ENCODE measurements around the gene TMEM59L.
A peak's percentile ranks its signal among the peaks of the same experiment; 100 is the strongest.

Gene TMEM59L

GRCh38 chr19:18656337-18657086 lies 43.8 kb downstream of the TMEM59L start:
- no CpG with 5 or more reads among the region's 19 CpGs for WGBS (ENCODE audit: extremely low coverage, insufficient coverage, insufficient read length)
- Histone ChIP-seq H2AK5ac (ENCODE audit: low read length) (no peak overlapping the region), H3K79me2 (ENCODE audit: control insufficient read depth, insufficient read depth, low read length, poor library complexity) (no peaks in the 10 kb centered on the region), H3K4me3 (ENCODE audit: low read depth, low read length) (no peak overlapping the region), H3K4ac (ENCODE audit: low read depth, low read length) (no peak overlapping the region), H3K4me1 (ENCODE audit: control insufficient read depth in 1 of 2, insufficient read depth in 2 of 2, low read length in 2 of 2) (peaks cover 7 to 8% of the 10 kb centered on the region in 2 experiments), H3K18ac (ENCODE audit: low read length) (no peak overlapping the region), H3K79me1 (ENCODE audit: low read length) (no peaks in the 10 kb centered on the region), H3K36me3 (ENCODE audit: control insufficient read depth in 1 of 2, insufficient read depth in 2 of 2, low read length in 2 of 2) (no peaks in the 10 kb centered on the region), H3K14ac (ENCODE audit: low read length) (no peak overlapping the region), H2BK5ac (ENCODE audit: low read depth, low read length, poor library complexity) (no peak overlapping the region), H4K91ac (ENCODE audit: low read depth, low read length) (no peak overlapping the region), H3K4me2 (ENCODE audit: low read length) (no peak overlapping the region), H2AFZ (ENCODE audit: insufficient read depth, low read length, poor library complexity) (no peak overlapping the region), H3K27ac (ENCODE audit: low read depth, low read length) (no peak overlapping the region), H3K9me3 (ENCODE audit: insufficient read depth, low read depth, low read length) (peaks cover 6% of the 10 kb centered on the region), H3K9ac (ENCODE audit: low read length) (no peak overlapping the region), H4K12ac (ENCODE audit: low read depth, low read length) (no peak overlapping the region), H3K27me3 (ENCODE audit: insufficient read depth, low read length) (no peaks in the 10 kb centered on the region), H2BK120ac (ENCODE audit: insufficient read depth, low read length, poor library complexity) (no peak overlapping the region), H2BK12ac (ENCODE audit: low read length) (no peak overlapping the region), H4K8ac (ENCODE audit: low read depth, low read length) (no peak overlapping the region), H3K23ac (ENCODE audit: low read length) (no peak overlapping the region)
- no peak for DNase-seq

- Histone ChIP-seq H4K91ac (ENCODE audit: low read depth, low read length) (no peak overlapping the region), H4K12ac (ENCODE audit: low read depth, low read length) (no peak overlapping the region), H3K14ac (ENCODE audit: low read length) (no peak overlapping the region), H3K36me3 (ENCODE audit: control insufficient read depth in 1 of 2, insufficient read depth in 2 of 2, low read length in 2 of 2) (no peaks in the 10 kb centered on the region), H3K27me3 (ENCODE audit: insufficient read depth, low read length) (no peaks in the 10 kb centered on the region), H3K27ac (ENCODE audit: low read depth, low read length) (no peak overlapping the region), H3K18ac (ENCODE audit: low read length) (no peak overlapping the region), H2AK5ac (ENCODE audit: low read length) (no peak overlapping the region), H3K9me3 (ENCODE audit: insufficient read depth, low read depth, low read length) (peaks cover 3% of the 10 kb centered on the region), H2BK12ac (ENCODE audit: low read length) (no peak overlapping the region), H2BK120ac (ENCODE audit: insufficient read depth, low read length, poor library complexity) (no peak overlapping the region), H3K23ac (ENCODE audit: low read length) (no peak overlapping the region), H3K4me3 (ENCODE audit: low read depth, low read length) (no peak overlapping the region), H3K4me1 (ENCODE audit: control insufficient read depth in 1 of 2, insufficient read depth in 2 of 2, low read length in 2 of 2) (peaks cover 8 to 9% of the 10 kb centered on the region in 2 experiments), H2BK5ac (ENCODE audit: low read depth, low read length, poor library complexity) (no peak overlapping the region), H2AFZ (ENCODE audit: insufficient read depth, low read length, poor library complexity) (no peak overlapping the region), H4K8ac (ENCODE audit: low read depth, low read length) (no peak overlapping the region), H3K79me1 (ENCODE audit: low read length) (no peaks in the 10 kb centered on the region), H3K4me2 (ENCODE audit: low read length) (no peak overlapping the region), H3K79me2 (ENCODE audit: control insufficient read depth, insufficient read depth, low read length, poor library complexity) (no peaks in the 10 kb centered on the region), H3K4ac (ENCODE audit: low read depth, low read length) (no peak overlapping the region), H3K9ac (ENCODE audit: low read length) (no peak overlapping the region)
- peak in 1 of 2 donors; percentile 19 for DNase-seq
- WGBS (ENCODE audit: extremely low coverage, insufficient coverage, insufficient read length) = no CpG with 5 or more reads among the region's 20 CpGs
Observed at GRCh38 chr19:18657590-18658365, 45.1 kb downstream of the TMEM59L start.

- no peak overlapping the region for H3K4ac ChIP-seq (ENCODE audit: low read depth, low read length)
- H3K4me2 ChIP-seq (ENCODE audit: low read length) = no peak overlapping the region
- H3K27me3 ChIP-seq (ENCODE audit: insufficient read depth, low read length) = no peaks in the 10 kb centered on the region
- no peak overlapping the region for H3K23ac ChIP-seq (ENCODE audit: low read length)
- no peak overlapping the region for H3K9ac ChIP-seq (ENCODE audit: low read length)
- H3K4me1 ChIP-seq (ENCODE audit: control insufficient read depth in 1 of 2, insufficient read depth in 2 of 2, low read length in 2 of 2) = peaks cover 14 to 15% of the 10 kb centered on the region in 2 experiments
- no peaks in the 10 kb centered on the region for H3K79me1 ChIP-seq (ENCODE audit: low read length)
- no peaks in the 10 kb centered on the region for H3K36me3 ChIP-seq (ENCODE audit: control insufficient read depth in 1 of 2, insufficient read depth in 2 of 2, low read length in 2 of 2)
- H3K18ac ChIP-seq (ENCODE audit: low read length) = no peak overlapping the region
- H3K4me3 ChIP-seq (ENCODE audit: low read depth, low read length) = no peak overlapping the region
- no peak overlapping the region for H3K27ac ChIP-seq (ENCODE audit: low read depth, low read length)
- no peak overlapping the region for H2BK12ac ChIP-seq (ENCODE audit: low read length)
- no peak overlapping the region for H3K14ac ChIP-seq (ENCODE audit: low read length)
- H2BK120ac ChIP-seq (ENCODE audit: insufficient read depth, low read length, poor library complexity) = no peak overlapping the region
- H2BK5ac ChIP-seq (ENCODE audit: low read depth, low read length, poor library complexity) = no peak overlapping the region
- WGBS (ENCODE audit: extremely low coverage, insufficient coverage, insufficient read length) = no CpG with 5 or more reads among the region's 4 CpGs
- no peak overlapping the region for H4K91ac ChIP-seq (ENCODE audit: low read depth, low read length)
- peaks cover 3% of the 10 kb centered on the region for H3K9me3 ChIP-seq (ENCODE audit: insufficient read depth, low read depth, low read length)
- H4K12ac ChIP-seq (ENCODE audit: low read depth, low read length) = no peak overlapping the region
- no peak for DNase-seq
- no peaks in the 10 kb centered on the region for H3K79me2 ChIP-seq (ENCODE audit: control insufficient read depth, insufficient read depth, low read length, poor library complexity)
- H4K8ac ChIP-seq (ENCODE audit: low read depth, low read length) = no peak overlapping the region
- no peak overlapping the region for H2AK5ac ChIP-seq (ENCODE audit: low read length)
- H2AFZ ChIP-seq (ENCODE audit: insufficient read depth, low read length, poor library complexity) = no peak overlapping the region
Observed at GRCh38 chr19:18658366-18658855, 45.7 kb downstream of the TMEM59L start.

- no peak overlapping the region for H3K14ac ChIP-seq (ENCODE audit: low read length)
- no peak overlapping the region for H3K9ac ChIP-seq (ENCODE audit: low read length)
- H3K4me3 ChIP-seq (ENCODE audit: low read depth, low read length) = no peak overlapping the region
- H4K12ac ChIP-seq (ENCODE audit: low read depth, low read length) = no peak overlapping the region
- peaks cover 16 to 19% of the 10 kb centered on the region in 2 experiments for H3K4me1 ChIP-seq (ENCODE audit: control insufficient read depth in 1 of 2, insufficient read depth in 2 of 2, low read length in 2 of 2)
- no peak overlapping the region for H3K23ac ChIP-seq (ENCODE audit: low read length)
- H3K4ac ChIP-seq (ENCODE audit: low read depth, low read length) = no peak overlapping the region
- no peaks in the 10 kb centered on the region for H3K79me2 ChIP-seq (ENCODE audit: control insufficient read depth, insufficient read depth, low read length, poor library complexity)
- H3K27ac ChIP-seq (ENCODE audit: low read depth, low read length) = no peak overlapping the region
- H2BK5ac ChIP-seq (ENCODE audit: low read depth, low read length, poor library complexity) = no peak overlapping the region
- no peaks in the 10 kb centered on the region for H3K79me1 ChIP-seq (ENCODE audit: low read length)
- no peaks in the 10 kb centered on the region for H3K27me3 ChIP-seq (ENCODE audit: insufficient read depth, low read length)
- no peaks in the 10 kb centered on the region for H3K36me3 ChIP-seq (ENCODE audit: control insufficient read depth in 1 of 2, insufficient read depth in 2 of 2, low read length in 2 of 2)
- no peak overlapping the region for H3K18ac ChIP-seq (ENCODE audit: low read length)
- H2BK12ac ChIP-seq (ENCODE audit: low read length) = no peak overlapping the region
- H2AK5ac ChIP-seq (ENCODE audit: low read length) = no peak overlapping the region
- WGBS (ENCODE audit: extremely low coverage, insufficient coverage, insufficient read length) = no CpG with 5 or more reads among the region's 30 CpGs
- H3K4me2 ChIP-seq (ENCODE audit: low read length) = no peak overlapping the region
- no peak overlapping the region for H2BK120ac ChIP-seq (ENCODE audit: insufficient read depth, low read length, poor library complexity)
- no peak overlapping the region for H4K8ac ChIP-seq (ENCODE audit: low read depth, low read length)
- no peaks in the 10 kb centered on the region for H3K9me3 ChIP-seq (ENCODE audit: insufficient read depth, low read depth, low read length)
- DNase-seq = peak in 1 of 2 donors; percentile 24
- no peak overlapping the region for H4K91ac ChIP-seq (ENCODE audit: low read depth, low read length)
- H2AFZ ChIP-seq (ENCODE audit: insufficient read depth, low read length, poor library complexity) = no peak overlapping the region
Observed at GRCh38 chr19:18659281-18660050, 46.8 kb downstream of the TMEM59L start.
